Measurements from ENCODE around the gene FGF14.

Gene FGF14

GRCh38 chr13:101988140-101988539, 413.7 kb downstream of the FGF14 start:
- no peak for DNase-seq (ENCODE audit: low spot score)

GRCh38 chr13:101986316-101986715, 415.5 kb downstream of the FGF14 start:
- no peak for DNase-seq (ENCODE audit: low spot score)

- no peak for DNase-seq (ENCODE audit: low spot score)
Measured at GRCh38 chr13:101985321-101985720, 416.5 kb downstream of the FGF14 start.

GRCh38 chr13:101982903-101983302, 418.9 kb downstream of the FGF14 start:
- no peak for DNase-seq (ENCODE audit: low spot score)

- peak; percentile 6 for DNase-seq (ENCODE audit: low spot score)
Measured at GRCh38 chr13:101979825-101980224, 422.0 kb downstream of the FGF14 start.

- DNase-seq (ENCODE audit: low spot score): peak; percentile 41
Measured at GRCh38 chr13:101978552-101979315, 423.1 kb downstream of the FGF14 start.

- no peak for DNase-seq (ENCODE audit: low spot score)
Measured at GRCh38 chr13:101977475-101977874, 424.4 kb downstream of the FGF14 start.

GRCh38 chr13:101972191-101972590, 429.7 kb downstream of the FGF14 start:
- no peak for DNase-seq (ENCODE audit: low spot score)

- no peak for DNase-seq (ENCODE audit: low spot score)
Measured at GRCh38 chr13:101970341-101970740, 431.5 kb downstream of the FGF14 start.

GRCh38 chr13:101967781-101968180, 434.1 kb downstream of the FGF14 start:
- DNase-seq (ENCODE audit: low spot score): no peak

GRCh38 chr13:101967216-101967615, 434.6 kb downstream of the FGF14 start:
- no peak for DNase-seq (ENCODE audit: low spot score)

GRCh38 chr13:101965096-101965495, 436.8 kb downstream of the FGF14 start:
- DNase-seq (ENCODE audit: low spot score): no peak

- DNase-seq (ENCODE audit: low spot score): no peak
Measured at GRCh38 chr13:101959016-101959415, 442.8 kb downstream of the FGF14 start.

GRCh38 chr13:101955764-101956163, 446.1 kb downstream of the FGF14 start:
- no peak for DNase-seq (ENCODE audit: low spot score)

GRCh38 chr13:101951114-101951513, 450.7 kb downstream of the FGF14 start:
- no peak for DNase-seq (ENCODE audit: low spot score)

- DNase-seq (ENCODE audit: low spot score): no peak
Measured at GRCh38 chr13:101949681-101950080, 452.2 kb downstream of the FGF14 start.

GRCh38 chr13:101946401-101946800, 455.4 kb downstream of the FGF14 start:
- DNase-seq (ENCODE audit: low spot score): no peak

- DNase-seq (ENCODE audit: low spot score): peak; percentile 16
Measured at GRCh38 chr13:101945435-101945834, 456.4 kb downstream of the FGF14 start.

- DNase-seq (ENCODE audit: low spot score): no peak
Measured at GRCh38 chr13:101944521-101944920, 457.3 kb downstream of the FGF14 start.

- DNase-seq (ENCODE audit: low spot score): peak; percentile 33
Measured at GRCh38 chr13:101942535-101943157, 459.2 kb downstream of the FGF14 start.

- peak; percentile 76 for DNase-seq (ENCODE audit: low spot score)
Measured at GRCh38 chr13:101942038-101942437, 459.8 kb downstream of the FGF14 start.

- DNase-seq (ENCODE audit: low spot score): peak; percentile 11
Measured at GRCh38 chr13:101941095-101941783, 460.6 kb downstream of the FGF14 start.

GRCh38 chr13:101939370-101939769, 462.5 kb downstream of the FGF14 start:
- no peak for DNase-seq (ENCODE audit: low spot score)
